ENCODE data around the gene DGKD.
"Not testable (repeated sequence)": the region's sequence is repeated elsewhere in the genome, so short reads cannot be mapped to it uniquely, and the experiment has no call there.

Gene DGKD

DNA sequence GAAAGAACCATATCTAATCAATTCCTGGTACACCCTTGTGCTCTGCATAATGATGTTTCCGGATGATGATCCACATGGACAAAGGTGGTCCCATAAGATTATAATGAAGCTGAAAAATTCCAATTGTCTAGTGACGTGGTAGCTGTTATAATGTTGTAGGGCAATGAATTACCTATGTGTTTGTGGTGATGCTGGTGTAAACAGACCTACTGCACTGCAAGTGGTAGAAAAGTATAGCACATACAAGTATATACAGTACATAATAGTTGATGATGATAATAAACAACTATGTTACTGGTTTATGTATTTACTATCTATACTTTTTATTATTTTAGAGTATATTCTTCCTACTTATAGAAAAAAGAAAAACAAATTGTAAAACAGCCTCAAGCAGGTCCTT lies 8.4 kb downstream of the DGKD start:
- DNase-seq = no peak

DNA sequence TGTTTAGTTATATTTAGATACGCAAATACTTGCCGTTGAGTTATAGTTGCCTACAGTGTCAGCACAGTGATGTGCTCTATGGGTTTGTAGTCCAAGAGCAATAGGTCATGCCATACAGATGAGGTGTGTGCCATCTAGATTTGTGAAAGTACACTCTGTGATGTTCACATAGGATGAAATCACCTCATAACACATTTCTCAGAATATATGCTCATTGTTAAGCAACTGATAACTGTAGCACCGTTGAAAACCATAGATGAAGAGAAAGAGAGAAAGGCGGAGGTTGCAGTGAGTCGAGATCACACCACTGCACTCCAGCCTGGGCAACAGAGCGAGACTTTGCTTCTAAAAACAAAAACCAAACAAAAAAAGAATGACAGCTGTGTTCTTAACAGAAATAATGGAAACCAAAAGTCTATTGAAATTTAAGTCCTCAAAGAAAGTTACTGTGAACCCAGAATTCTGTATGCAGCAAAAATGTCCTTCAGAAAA lies 9.5 kb downstream of the DGKD start:
- no peak for DNase-seq

DNA sequence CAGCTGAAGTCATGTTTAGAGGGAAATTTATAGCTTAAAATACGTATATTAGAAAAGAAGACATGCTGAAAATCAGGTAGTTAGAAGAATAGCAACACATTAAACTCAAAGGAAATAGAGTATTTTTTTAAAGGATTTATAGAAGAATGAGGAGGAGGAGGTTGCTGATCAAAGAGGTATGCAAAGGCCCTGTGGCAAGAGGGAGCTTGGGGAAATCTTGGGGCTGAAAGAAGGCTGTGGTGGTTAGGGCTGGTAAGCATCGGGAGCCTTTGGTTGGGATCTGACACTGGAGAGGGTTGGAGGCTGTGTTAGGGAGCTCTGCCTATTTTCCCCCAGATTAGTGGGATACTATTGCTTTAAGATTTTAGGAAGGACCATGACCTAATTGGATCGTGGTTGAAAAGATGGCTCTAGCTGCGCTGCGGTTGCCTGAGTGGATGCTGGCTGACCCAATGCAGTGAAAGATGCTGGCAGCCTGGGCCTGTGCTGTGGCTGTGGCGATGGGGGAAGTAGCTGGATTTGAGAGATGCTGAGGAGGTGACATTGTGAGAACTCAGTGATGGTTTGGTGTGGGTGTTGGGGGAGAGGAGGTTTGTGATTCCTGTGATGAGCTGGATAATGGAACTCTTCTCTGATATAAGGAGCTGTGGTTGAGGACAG lies 11.7 kb downstream of the DGKD start:
- DNase-seq = no peak

DNA sequence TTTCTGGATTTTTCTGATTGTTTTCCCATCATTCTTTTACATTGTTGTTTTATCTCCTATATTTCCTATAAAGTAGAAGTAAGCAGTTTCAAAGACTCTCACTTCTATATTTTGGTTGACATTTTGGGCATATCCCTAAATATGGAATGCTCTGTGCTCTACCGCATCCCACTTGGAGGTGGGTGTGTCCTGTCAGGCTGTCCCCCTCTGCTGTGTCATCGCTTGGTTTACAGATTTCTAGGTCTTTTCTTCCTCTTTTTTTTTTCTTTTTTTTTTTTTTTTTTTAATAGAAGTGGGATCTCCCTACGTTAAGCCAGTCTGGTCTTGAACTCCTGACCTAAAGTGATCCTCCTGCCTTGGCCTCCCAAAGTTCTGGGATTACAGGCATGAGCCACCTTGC lies 13.3 kb downstream of the DGKD start:
- no peak for DNase-seq

DNA sequence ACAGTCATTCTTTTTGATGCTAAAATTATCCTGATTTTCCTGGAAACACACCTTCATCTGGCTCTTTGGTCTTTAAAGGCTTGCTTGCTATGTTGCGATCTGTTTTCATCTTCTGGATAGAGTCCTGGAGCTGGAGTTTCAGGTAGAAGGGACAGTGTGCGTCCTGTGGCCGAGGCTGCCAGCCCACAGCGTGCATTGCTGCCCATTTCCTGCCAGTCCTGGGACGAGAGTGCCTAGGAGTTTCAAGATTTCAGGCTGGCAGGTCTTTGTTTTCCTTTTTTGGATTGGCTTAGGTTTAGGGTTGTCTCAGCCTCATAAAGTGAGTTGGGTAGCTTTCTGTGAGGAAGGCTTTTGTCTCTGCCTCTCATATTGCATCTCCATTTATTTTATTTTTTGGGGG lies 14.5 kb downstream of the DGKD start:
- no peak for DNase-seq

DNA sequence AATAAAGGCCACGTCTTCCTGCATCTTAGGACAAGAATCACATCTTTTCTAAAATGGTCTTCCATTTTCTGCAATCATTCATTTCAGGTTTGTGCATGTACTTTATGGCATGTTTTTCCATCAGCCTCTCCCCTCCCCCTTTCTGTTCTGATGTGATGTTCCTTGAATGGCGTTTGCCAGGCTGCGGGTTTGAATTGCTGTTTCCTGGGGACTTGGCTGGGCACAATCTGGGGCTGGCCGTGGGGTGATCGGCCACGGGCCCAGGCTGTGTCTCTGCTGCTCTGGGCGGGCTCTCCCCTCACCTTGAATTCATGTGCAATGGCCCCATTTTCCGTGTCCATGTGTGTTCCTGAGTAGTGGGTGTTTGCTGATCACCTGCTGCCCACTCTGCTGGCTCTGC lies 15.2 kb downstream of the DGKD start:
- no peak for DNase-seq

DNA sequence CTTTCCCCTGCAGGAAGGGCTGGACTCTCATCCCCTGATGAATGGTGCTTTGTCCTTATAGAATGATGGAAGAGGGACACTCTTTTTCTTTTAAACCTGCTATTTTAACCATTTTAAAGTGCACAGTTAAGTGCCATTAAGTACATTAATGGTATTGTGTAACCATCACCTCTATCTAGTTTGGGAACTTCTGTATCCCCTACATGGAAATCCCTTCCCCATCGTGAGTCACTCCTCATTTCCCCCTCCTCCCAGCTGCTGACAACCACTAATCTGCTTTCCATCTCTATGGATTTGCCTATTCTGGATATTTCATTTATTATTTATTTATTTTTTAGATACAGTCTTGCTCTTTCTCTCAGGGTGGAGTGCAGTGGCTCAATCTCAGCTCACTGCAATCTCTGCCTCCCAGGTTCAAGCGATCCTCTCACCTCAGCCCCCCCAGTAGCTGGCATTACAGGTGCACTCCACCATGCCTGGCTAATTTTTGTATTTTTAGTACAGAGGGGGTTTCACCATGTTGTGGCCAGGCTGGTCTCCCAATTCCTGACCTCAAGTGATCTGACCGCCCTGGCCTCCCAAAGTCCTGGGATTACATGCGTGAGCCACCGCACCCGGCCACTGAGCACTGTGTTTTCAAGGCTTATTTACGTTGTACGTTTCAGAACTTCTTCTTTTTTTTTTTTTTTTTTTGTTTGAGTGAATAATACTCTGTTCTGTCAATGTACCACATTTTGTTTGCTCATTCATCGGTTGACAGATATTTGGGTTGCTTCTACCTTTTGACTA lies 15.8 kb downstream of the DGKD start:
- no peak for DNase-seq

DNA sequence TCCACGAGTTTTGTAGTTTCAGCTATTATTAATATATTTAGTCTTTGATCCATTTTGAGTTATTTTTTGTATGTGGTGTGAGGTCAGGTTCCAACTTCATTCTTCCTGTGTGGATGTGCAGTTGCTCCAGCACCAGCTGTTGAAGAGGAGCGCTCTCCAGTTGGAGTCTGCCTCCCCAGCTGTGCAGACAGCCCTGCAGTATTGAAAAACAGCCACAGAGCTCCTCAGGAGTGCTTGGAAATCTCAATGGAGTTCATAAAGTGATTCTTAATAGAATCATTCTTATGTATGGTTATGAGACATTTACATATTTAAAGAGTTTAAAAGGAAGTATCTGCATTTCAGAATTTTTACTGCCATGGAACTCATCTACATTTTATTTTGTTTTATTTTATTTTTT lies 17.3 kb downstream of the DGKD start:
- DNase-seq = no peak

DNA sequence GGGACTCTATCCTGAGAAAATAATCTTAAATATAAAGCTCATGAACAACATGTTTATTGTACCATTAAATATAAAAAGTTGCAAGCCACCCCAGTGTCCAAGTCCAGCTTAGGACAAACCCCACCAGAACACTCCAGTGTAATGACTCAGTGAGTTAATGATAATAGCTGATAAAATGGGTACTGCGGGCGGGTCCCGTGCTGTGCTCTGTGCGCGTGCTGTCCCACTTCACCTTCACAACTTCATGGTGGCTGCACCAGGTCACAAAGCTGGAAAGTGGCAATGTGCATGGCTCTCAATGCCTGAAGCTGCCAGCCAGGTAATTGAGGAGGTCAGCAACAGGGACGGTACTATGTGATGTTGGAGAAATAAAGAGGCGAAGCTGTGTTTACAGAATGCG lies 18.6 kb downstream of the DGKD start:
- DNase-seq = no peak

DNA sequence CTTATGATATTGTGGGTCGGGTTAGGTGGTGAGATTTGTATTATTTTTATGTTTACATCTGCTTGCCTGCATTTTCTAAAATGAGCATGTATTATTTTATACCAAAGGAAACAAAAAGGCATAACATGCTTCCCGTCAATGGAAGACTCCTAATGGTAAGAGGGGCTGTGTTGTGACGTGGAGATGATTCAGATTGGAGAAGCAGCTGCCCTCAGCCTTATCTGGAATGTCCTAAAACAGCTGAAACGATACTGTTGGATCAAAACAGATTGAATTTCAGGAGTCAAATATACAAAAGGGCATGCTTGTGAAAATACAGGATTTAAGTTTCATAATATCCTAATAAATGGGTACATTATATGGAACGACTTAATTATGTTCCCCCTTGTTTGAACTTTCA lies 19.0 kb downstream of the DGKD start:
- no peak for DNase-seq

DNA sequence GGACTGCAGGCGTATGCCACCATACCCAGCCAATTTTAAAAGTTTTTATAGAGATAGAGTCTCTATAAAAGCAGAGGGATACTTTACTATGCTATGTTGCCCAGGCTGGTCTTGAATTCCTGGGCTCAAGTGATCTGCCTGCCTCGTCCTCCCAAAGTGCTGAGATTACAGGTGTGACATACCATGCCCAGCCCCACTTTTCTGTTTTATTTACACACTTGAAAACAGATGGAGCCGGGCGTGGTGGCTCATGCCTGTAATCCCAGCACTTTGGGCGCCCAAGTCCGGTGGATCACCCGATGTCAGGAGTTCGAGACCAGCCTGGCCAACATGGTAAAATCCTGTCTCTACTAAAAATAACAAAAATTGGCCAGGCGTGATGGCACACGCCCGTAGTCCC lies 20.5 kb downstream of the DGKD start:
- DNase-seq = not testable (repeated sequence)

DNA sequence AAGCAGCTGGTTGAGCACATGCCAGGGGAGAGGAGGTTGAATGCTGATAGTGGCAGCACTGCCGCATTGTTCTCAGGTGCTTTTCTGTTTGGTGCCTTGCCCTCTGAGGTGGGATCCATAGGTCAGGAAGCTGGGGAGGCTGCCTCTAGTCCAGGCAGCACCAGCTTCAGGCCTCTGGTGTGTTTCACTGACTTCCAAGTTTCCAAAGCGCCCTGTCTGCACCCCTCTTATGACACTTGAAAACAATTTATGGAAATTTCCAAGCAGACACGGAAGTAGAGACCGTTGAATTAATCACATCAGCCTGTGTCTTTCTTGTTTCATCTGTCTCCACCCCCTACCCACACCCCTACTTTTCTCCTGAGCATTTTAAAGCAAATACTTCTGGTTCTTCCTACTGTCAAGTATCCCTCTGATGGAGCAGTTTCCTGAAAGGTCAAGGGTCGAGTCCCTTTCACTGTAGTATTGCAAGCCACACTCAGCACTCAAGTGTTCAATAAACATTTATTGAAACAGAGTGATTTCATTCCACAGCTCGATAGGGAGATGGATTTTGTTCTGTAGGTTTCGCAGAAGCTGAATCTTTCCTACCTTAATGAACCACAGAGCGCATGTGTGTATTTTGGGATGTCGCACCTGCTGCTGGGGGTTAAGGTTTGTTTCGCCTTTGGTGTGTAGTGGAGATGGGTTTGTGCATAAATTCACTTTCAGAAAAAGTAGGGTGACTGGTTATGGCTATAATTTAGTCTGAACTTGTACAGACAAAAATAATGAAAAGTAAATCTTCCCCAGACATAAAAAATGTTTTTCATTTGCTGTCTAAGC lies 21.4 kb downstream of the DGKD start:
- no peak for DNase-seq

DNA sequence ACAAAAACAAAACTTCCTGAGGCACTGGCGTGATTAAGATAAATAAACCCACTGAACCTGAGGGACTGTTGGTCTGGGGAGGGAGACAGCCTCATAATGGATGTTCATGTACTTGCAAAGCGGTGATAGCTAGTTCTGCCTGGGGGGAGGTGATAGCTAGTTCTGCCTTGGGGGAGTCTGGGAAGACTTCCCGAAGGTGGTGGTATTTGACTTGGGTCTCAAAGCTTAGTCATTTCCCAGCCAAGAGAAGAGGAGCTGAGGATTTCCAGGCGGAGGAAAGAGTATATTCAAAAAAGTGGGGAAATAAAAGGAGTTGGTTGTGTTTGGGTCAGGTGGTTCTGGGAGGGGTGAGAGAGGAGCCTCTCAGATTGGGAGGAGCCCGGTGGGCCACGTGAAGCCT lies 24.7 kb downstream of the DGKD start:
- no peak for DNase-seq

DNA sequence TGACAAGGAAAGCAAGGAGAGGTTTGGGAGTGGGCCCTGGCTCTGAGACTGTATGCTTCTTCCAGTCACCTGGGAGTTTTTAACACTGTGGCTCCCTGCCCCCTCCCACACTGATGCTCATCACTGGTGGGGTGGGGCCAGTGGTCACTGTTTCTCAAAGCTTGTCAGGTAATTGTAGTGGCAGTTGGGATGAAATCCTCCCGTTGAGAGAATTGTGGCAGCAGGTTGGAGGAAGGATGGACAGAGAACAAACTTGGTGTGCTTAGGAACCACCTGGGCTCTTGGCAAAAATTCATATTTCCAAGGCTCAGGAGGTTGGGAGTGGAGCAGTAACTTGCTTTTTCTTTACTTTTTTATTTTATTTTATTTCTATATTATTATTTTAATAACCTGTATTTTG lies 25.1 kb downstream of the DGKD start:
- no peak for DNase-seq

DNA sequence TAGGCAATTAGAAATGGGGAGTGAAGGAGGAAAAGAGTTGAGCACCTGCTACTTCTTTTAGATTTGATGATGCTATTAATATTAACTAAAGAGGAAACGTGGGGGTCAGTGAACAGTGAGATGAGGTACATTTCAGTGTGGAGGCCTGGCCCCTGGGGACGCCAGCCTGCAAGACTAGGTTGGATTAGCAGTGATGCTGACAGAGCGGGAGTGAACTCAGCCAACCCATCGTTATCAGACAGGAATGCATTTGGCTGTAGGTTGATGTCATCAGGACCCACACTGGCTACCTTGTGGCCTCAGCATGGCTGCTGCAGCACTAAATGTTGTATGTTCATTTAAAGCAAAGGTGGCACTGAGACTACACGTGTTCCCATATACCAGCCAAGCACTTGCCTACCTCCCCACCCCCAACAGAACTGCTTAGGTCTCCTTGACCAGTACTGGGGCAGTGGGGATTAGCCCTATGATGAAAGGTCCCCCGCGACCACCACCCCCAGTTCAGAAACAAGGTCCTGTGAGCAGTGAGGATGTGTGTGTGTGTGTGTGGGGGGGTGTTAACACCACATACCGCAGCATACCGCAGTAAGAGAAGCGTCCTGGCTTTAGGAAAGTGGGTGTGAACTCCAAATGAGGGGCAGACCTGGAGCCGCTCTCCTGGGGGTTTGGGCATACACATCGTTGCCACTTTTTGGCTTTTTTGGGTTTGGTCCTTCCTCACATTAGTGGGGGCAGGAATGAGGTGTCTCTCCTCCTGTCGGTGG lies 26.0 kb downstream of the DGKD start:
- DNase-seq = no peak

DNA sequence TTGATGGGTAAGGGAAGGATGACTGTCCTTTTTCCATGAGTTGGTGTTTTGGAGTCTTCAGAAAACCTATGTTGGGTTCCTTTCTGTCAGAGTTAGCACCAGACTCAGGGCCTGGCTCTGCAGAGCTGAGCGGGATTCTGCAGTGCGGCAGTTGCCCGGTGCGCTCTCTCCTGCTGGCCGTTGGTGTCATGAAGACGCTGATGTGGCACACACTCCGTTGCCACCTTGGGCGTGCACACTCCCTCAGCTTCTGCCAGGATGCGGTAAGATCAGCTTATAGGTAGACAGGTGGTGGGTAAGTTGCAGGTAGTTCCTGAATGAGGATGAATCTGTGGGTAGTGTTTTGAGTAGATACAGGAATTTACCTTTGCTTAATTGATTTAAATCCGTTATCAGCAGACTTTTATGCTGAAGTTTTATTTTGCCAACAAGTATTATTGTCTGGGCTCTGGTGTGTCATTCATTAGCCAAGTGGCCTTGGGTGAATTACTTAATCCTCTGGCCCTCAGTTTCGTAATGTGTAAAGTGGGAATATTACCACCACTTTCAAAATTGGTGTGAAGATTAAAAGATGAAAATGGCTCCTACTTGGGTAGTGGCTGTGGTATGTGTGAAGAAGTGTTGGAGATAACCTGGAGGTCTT lies 26.8 kb downstream of the DGKD start:
- DNase-seq = no peak

DNA sequence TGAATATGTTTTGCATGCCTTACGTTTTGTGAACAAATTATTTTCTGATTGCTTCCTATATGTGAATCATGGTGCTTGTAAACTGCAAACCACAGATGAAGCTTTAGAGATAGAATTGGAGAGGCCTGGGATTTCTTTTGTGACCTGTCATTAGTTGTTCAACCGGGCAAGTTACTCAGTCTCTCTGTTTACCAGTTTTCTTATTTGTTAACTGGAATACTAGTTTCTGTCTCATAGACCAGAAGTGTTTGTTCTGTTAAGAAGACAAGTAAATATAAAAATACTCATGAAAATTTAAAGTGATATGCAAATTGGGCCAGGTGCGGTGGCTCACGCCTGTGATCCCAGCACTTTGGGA lies 27.3 kb downstream of the DGKD start:
- DNase-seq = no peak

DNA sequence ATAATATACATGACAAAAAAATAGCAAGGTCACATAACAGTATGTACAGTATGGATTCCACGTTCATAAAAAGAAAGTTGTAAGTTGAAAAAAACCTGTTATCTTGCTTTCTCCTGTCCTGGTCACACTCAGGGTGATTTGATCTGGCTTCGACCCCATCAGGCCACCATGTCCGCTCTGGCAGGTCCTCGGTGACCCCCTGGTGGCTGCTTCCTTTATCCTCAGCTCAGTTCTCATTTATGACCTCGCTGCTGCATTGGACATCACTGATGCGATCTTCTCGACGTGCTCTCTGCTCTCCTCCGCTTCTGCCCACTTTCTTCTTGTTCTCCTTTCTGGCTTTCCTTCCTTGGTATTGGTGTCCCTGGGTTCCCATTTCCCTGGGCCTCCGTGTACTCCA lies 29.7 kb downstream of the DGKD start:
- no peak for DNase-seq

DNA sequence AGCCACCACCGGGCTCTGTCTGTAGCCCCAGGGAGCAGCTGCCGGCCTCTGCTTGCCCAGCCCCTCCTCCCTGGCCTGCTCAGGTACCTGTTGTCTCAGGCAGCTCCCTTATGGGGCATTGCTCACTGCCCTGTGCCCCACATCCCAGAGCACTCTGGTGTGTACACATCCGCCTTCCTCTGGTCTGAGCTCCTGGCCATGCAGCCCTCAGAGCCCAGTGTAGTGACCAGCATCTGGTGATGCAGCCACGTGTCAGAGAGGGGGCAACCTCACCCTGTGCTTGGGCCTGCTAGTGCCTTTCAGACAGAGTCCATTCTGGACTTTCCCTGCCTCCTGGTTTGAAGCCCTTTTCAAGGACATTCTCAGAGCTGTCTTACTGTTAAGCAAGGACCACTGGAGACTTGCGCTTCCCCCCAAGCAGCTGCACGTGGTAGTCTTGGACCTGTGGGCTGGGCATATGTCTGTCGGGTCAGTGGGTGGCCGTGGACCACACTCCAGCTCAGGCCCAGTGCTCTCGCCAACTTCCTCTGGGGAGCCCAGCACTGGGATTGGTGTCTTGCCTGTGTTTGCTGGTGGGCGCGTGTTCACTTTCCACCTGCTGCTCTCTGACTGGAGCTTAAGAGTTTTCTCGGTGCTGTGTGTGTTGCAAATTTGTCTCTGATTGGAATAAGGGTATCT lies 30.7 kb downstream of the DGKD start:
- DNase-seq = no peak

DNA sequence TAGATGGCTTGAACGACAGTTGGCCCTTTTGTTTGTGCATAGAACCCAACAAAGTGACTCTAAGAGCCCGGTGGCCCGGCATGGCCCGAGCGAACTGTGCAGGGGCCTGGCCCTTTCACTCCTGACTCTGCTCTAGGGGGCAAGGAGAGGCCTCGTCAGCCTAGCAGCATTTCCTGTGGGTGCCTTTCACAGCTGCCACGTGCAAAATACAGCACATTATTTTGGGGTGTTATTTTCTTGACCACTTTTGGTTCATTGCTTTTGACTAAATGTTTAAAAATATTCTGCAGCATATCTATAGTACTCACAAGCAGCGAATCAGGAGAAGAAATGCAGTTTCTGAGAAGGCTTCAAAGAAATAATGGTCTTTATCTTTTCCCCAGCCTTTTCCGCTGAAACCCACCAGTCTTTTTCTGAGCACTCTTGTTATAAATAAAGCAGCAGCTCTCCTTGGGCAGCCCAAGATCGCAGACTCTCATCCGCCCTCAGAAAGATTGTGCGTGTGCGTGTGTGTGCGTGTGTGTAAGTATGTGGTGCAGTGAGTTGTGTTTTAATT lies 31.3 kb downstream of the DGKD start:
- DNase-seq = no peak

DNA sequence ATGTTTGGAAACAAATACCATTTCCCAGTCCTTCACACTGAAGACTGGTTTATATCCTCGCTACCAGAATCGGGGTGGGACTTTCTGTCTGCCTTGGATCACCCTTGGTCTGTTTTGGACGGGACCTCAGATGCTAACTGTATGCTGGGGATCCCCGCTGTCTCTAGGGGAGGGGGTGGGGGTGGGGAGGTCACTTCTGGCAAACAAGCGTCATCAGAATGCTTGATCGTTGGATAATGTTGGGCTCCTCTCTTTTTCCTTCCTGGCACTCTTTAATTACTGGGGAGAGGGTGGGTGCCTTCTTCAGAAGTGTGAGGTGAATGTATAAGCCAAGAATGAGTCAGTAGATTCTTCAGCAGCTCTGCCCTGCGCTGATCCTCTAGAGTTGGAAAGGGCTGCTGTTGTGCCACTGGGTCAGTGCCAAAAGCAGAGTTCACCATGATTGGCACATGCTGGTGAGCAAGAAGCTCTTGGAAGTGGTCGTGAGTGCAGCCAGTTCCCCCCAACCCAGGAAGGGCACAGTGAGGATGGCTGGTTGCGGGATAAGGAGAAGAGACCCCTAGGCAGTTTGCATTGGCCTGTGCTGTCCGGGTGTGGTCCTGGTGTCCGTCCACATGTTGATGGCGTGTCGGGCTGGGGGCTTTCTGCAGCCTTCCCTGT lies 32.2 kb downstream of the DGKD start:
- no peak for DNase-seq
